DND-41 (cell line): ENCODE data around the gene FAM20C.

Experiments
- ATAC-seq: fragments of 200-7000 bp; cut with Tn5 transposase; 3 replicates; pipeline ENCODE4 v1.9.1; 2021; ENCODE audit warnings: low read depth; ENCODE audit not compliant: insufficient read depth
- DNase-seq: peaks from one replicate; pipeline ENCODE4 v3.0.0-alpha.2; 2020
- H2AFZ ChIP-seq: 2 replicates; pipeline ENCODE4 v1.6.0; 2012; ENCODE audit warnings: low read depth, low read length
- H3K27ac ChIP-seq: 2 replicates; pipeline ENCODE4 v1.5.1; 2012; ENCODE audit warnings: low read length, inconsistent platforms
- H3K27me3 ChIP-seq: fragments of 200-600 bp; sonication (generic); 2 replicates; pipeline ENCODE4 v1.6.0; 2012; ENCODE audit warnings: low read length, mild to moderate bottlenecking, inconsistent platforms; ENCODE audit not compliant: insufficient read depth, poor library complexity
- H3K36me3 ChIP-seq: 2 replicates; pipeline ENCODE4 v1.5.1; 2012; ENCODE audit warnings: low read length, inconsistent platforms; ENCODE audit not compliant: insufficient read depth
- H3K4me1 ChIP-seq: 2 replicates; pipeline ENCODE4 v1.5.1; 2012; ENCODE audit warnings: mild to moderate bottlenecking, low read length; ENCODE audit not compliant: insufficient read depth
- H3K4me2 ChIP-seq: 2 replicates; pipeline ENCODE4 v1.6.0; 2012; ENCODE audit warnings: mild to moderate bottlenecking, moderate library complexity, low read length, inconsistent platforms; ENCODE audit not compliant: insufficient read depth
- H3K4me3 ChIP-seq, 2 experiments: fragments of 200-600 bp in 1 of 2; shearing (Covaris generic) in 1 of 2; 2 replicates each; pipeline ENCODE4 v1.5.1; 2012 to 2016; ENCODE audit warnings: inconsistent platforms in 2 of 2, low read length in 2 of 2, mild to moderate bottlenecking in 2 of 2, low read depth in 1 of 2, moderate library complexity in 1 of 2
- H3K79me2 ChIP-seq: 2 replicates; pipeline ENCODE4 v1.6.0; 2012; ENCODE audit warnings: low read length, inconsistent platforms; ENCODE audit not compliant: insufficient read depth
- H3K9ac ChIP-seq: 2 replicates; pipeline ENCODE4 v1.6.0; 2012; ENCODE audit warnings: low read depth, mild to moderate bottlenecking, inconsistent platforms, low read length, moderate library complexity
- H3K9me3 ChIP-seq: 2 replicates; pipeline ENCODE4 v1.5.1; 2012; ENCODE audit warnings: low read length, moderate library complexity, mild to moderate bottlenecking, inconsistent platforms; ENCODE audit not compliant: insufficient read depth, severe bottlenecking
- H4K20me1 ChIP-seq: 2 replicates; pipeline ENCODE4 v1.6.0; 2012; ENCODE audit warnings: low read length; ENCODE audit not compliant: insufficient read depth
- EZH2 ChIP-seq: IDR thresholded peaks from 3 replicates; pipeline ENCODE4 v1.6.1; 2012; ENCODE audit warnings: borderline replicate concordance, low read depth, mild to moderate bottlenecking, moderate library complexity, low read length, inconsistent platforms; ENCODE audit not compliant: severe bottlenecking
- TF ChIP-seq, protein P1 (sequence below): IDR thresholded peaks from 2 replicates; pipeline ENCODE4 v1.5.1; 2012; ENCODE audit warnings: borderline replicate concordance, low read length, moderate library complexity, mild to moderate bottlenecking; ENCODE audit not compliant: poor library complexity, severe bottlenecking; ENCODE audit errors: extremely low read depth

The FAM20C gene

DNA sequence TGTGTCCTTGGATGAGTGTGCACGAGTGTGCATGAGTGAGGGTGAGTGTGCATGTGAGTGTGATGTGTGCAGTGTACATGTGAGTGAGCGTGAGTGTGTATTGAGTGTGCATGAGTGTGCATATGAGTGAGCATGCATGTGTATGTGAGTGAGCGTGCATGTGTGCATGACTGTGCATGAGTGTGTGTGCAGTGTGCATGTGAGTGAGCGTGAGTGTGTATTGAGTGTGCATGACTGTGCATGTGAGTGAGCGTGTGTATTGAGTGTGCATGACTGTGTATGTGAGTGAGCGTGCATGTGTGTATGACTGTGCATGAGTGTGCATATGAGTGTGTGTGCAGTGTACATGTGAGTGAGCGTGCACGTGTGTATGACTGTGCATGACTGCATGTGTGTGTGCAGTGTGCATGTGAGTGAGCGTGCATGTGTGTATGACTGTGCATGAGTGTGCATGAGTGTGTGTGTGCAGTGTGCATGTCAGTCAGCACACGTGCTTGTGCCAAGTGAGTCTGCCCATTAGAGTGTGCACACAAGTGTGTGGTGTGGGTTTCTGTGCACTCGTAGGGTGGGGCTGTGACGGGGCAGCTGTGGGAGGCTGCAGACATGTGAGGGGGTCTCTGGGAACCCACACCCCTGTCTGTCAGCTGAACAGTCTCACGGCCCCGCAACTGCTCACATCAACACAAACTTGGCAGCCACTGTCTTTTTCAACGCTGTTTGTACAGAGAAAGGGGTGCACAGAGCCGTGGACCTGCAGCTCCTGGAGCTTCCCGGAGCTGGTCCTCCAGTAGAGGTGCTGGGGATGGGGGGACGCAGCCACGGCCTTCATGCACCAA, 112.4 kb downstream of the FAM20C start:
- Histone ChIP-seq H3K9ac (no peak overlapping the region), H3K4me2 (no peak overlapping the region), H2AFZ (no peak overlapping the region), H3K27ac (no peak overlapping the region), H3K27me3 (no peaks in the 10 kb centered on the region), H3K36me3 (no peaks in the 10 kb centered on the region), H4K20me1 (no peaks in the 10 kb centered on the region; the same call in 1 of the 2 replicates), H3K4me3 (no peak overlapping the region), H3K9me3 (no peaks in the 10 kb centered on the region), H3K4me1 (no peaks in the 10 kb centered on the region), H3K79me2 (no peaks in the 10 kb centered on the region)
- TF ChIP-seq, protein P1, sequence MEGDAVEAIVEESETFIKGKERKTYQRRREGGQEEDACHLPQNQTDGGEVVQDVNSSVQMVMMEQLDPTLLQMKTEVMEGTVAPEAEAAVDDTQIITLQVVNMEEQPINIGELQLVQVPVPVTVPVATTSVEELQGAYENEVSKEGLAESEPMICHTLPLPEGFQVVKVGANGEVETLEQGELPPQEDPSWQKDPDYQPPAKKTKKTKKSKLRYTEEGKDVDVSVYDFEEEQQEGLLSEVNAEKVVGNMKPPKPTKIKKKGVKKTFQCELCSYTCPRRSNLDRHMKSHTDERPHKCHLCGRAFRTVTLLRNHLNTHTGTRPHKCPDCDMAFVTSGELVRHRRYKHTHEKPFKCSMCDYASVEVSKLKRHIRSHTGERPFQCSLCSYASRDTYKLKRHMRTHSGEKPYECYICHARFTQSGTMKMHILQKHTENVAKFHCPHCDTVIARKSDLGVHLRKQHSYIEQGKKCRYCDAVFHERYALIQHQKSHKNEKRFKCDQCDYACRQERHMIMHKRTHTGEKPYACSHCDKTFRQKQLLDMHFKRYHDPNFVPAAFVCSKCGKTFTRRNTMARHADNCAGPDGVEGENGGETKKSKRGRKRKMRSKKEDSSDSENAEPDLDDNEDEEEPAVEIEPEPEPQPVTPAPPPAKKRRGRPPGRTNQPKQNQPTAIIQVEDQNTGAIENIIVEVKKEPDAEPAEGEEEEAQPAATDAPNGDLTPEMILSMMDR, result no peak
- no peak for TF ChIP-seq EZH2
- no peak for DNase-seq
- no peak for ATAC-seq

DNA sequence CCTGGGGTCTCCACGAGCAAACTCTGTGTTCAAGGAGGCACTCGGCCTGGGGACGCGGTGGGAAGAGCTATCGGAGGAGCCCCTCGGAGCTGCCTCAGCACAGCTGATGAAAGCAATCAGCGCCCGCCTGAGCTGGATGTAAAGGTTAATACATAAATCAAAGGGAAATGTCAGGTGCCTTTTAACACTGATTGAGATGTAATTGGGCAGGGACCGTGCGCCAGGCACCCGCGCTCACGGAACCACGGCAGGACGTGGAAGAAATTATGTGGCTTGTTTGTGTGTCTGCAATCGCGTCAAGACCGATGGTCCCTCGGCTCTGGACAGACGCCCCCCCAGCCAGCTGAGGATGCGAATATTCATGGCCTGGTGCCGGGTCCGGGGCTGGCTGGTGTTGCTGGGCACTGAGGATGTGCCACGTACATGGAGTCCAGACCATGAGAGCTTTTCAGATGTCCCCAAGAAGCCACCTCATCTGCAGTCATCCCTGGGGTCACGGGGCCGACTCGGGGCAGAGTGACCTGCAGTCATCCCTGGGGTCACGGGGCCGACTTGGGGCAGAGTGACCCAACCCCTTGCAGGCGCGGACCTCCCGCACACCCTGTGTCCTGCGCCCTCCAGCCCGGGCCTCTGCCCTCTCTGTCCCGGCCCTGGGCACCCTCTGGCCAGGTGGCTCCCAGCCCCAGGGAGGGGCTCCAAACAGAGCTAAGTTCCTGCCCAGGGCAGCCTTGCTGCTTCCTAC, 113.2 kb downstream of the FAM20C start:
- no peaks in the 10 kb centered on the region for H3K4me1 ChIP-seq
- no peak for ATAC-seq
- H3K4me2 ChIP-seq, result no peak overlapping the region
- no peak overlapping the region for H3K4me3 ChIP-seq
- H3K36me3 ChIP-seq, result no peaks in the 10 kb centered on the region
- no peaks in the 10 kb centered on the region; the same call in 1 of the 2 replicates for H4K20me1 ChIP-seq
- no peak for DNase-seq
- H3K27ac ChIP-seq, result no peak overlapping the region
- no peaks in the 10 kb centered on the region for H3K79me2 ChIP-seq
- H3K9me3 ChIP-seq, result no peaks in the 10 kb centered on the region
- H3K9ac ChIP-seq, result no peak overlapping the region
- H3K27me3 ChIP-seq, result no peaks in the 10 kb centered on the region
- TF ChIP-seq EZH2, result no peak
- TF ChIP-seq, protein P1, result no peak
- H2AFZ ChIP-seq, result no peak overlapping the region

DNA sequence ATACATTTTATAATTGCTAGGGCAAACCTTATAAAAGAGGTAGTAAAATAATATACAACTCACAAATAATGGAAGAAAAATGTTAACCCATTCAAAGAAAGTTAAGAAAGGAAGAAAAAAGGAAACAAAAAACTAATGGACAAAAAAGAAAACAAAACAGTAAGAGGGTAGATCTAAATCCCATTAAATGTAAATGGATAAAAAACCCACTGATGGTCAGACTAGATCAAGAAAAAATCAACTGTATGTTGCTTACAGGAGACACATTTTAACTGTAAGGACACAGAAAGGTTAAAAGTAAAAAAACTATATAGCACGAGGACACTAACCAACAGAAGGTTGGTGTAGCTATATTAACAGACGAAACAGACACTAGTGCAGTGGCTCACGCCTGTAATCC, 115.6 kb downstream of the FAM20C start:
- Histone ChIP-seq H3K27me3 (peaks cover 9% of the 10 kb centered on the region), H3K36me3 (no peaks in the 10 kb centered on the region), H2AFZ (no peak overlapping the region), H4K20me1 (no peaks in the 10 kb centered on the region), H3K79me2 (no peaks in the 10 kb centered on the region), H3K4me2 (no peak overlapping the region), H3K4me3 (no peak overlapping the region), H3K9ac (no peak overlapping the region), H3K9me3 (no peaks in the 10 kb centered on the region), H3K4me1 (no peaks in the 10 kb centered on the region), H3K27ac (no peak overlapping the region)
- DNase-seq (no peak), ATAC-seq (no peak)
- TF ChIP-seq, protein P1, result no peak
- no peak for TF ChIP-seq EZH2
